Esophagus squamous epithelium (tissue), 5 donors: ENCODE data around the gene PIK3CG. TPM values are rescaled to one million over a fixed set of nuclear protein-coding genes. Genes with fewer than 3 reads are reported as not detected.
"Not testable (repeated sequence)": the region's sequence is repeated elsewhere in the genome, so short reads cannot be mapped to it uniquely, and the experiment has no call there.

ENCODE experiments used
- DNase-seq: peaks from one replicate; lab custom pipeline; 2025; lab: John Stamatoyannopoulos, UW
- H3K27ac ChIP-seq, 4 donors: fragments of 200-600 bp; sonication (generic); one replicate each; pipeline ENCODE4 v1.5.1; 2016 to 2019; ENCODE audit warnings: mild to moderate bottlenecking in 1 of 4
- H3K27me3 ChIP-seq, 4 donors: fragments of 200-600 bp; sonication (generic); 1 replicate in 3 of 4; 2 replicates in 1 of 4; pipeline versions ENCODE4 v1.5.1 to v1.6.0; 2017 to 2021; ENCODE audit warnings: antibody characterized with exemption in 1 of 4
- H3K36me3 ChIP-seq, 3 donors: fragments of 200-600 bp; sonication (generic); one replicate each; pipeline ENCODE4 v1.5.1; 2016 to 2019
- H3K4me1 ChIP-seq, 3 donors: fragments of 200-600 bp; sonication (generic); one replicate each; pipeline ENCODE4 v1.5.1; 2017 to 2019
- H3K4me3 ChIP-seq, 4 donors: fragments of 200-600 bp; sonication (generic); 1 replicate in 3 of 4; 2 replicates in 1 of 4; pipeline ENCODE4 v1.5.1; 2016 to 2019; ENCODE audit warnings: mild to moderate bottlenecking in 2 of 4, moderate library complexity in 1 of 4
- H3K9me3 ChIP-seq, 3 donors: fragments of 200-600 bp; sonication (generic); one replicate each; pipeline ENCODE4 v1.5.1; 2016 to 2019
- CTCF ChIP-seq, 6 experiments: fragments of 450-650 bp in 4 of 6; fragments of 200-600 bp in 2 of 6; sonication (generic) in 2 of 6; IDR thresholded peaks; one replicate each; pipeline ENCODE4 v1.5.1; 2016 to 2019; ENCODE audit warnings: antibody characterized with exemption in 6 of 6, mild to moderate bottlenecking in 4 of 6, moderate library complexity in 4 of 6
- POLR2A ChIP-seq, 4 donors: fragments of 450-650 bp; IDR thresholded peaks; one replicate each; pipeline ENCODE4 v1.6.1; 2017; ENCODE audit warnings: antibody characterized with exemption in 4 of 4, mild to moderate bottlenecking in 4 of 4, moderate library complexity in 3 of 4
- WGBS, 2 donors: methylation state at CpG; one replicate each; pipeline ENCODE4 v1.1.5; 2018; 5-methylcytosine and 5-hydroxymethylcytosine counted together
- intact Hi-C: fragments of 100-400 bp; cut with DNase I; formaldehyde crosslinking; loops from one replicate; pipeline ENCODE4 v1.15.0; 2022
- total RNA-seq, 4 donors: library from RNA; depleted of rRNA; stranded (reverse); fragments of >200 nt; gene quantifications; one replicate each; pipeline ENCODE4 v1.1.0, GENCODE V29; 2016
- donor health status: DM: yes; HTN: yes; CAD: no.

Gene PIK3CG
- total RNA-seq, 4 donors from 2014 or later = 1.3 to 6.1 (median 2.5) TPM

- Histone ChIP-seq H3K4me1 (no peaks in the 10 kb centered on the region), H3K4me3 (no peak overlapping the region), H3K36me3 (no peaks in the 10 kb centered on the region), H3K27me3 (no peaks in the 10 kb centered on the region), H3K9me3 (no peaks in the 10 kb centered on the region), H3K27ac (no peak overlapping the region)
- no peak for DNase-seq
- intact Hi-C loops = no loop called here
- 74 to 79% methylated on average over 2 to 3 of the region's 4 CpGs for WGBS, 2 donors
- TF ChIP-seq POLR2A (IDR thresholded peaks at IDR 0.05) = no peak
- no peak for TF ChIP-seq CTCF (IDR thresholded peaks at IDR 0.05)
Measured at GRCh38 chr7:106895246-106895864, 30.3 kb downstream of the PIK3CG start.

- DNase-seq = no peak
- TF ChIP-seq POLR2A (IDR thresholded peaks at IDR 0.05) (no peak), CTCF (IDR thresholded peaks at IDR 0.05) (no peak)
- WGBS, 2 donors = 80 to 91% methylated on average over 3 of the region's 3 CpGs
- Histone ChIP-seq H3K27ac (no peak overlapping the region), H3K9me3 (no peaks in the 10 kb centered on the region), H3K4me1 (no peaks in the 10 kb centered on the region), H3K27me3 (no peaks in the 10 kb centered on the region), H3K36me3 (no peaks in the 10 kb centered on the region), H3K4me3 (no peak overlapping the region)
- intact Hi-C loops = no loop called here
Measured at GRCh38 chr7:106896231-106896630, 31.1 kb downstream of the PIK3CG start.

- 79 to 90% methylated on average over 3 of the region's 3 CpGs for WGBS, 2 donors
- intact Hi-C loops, DNase-seq, H3K27ac ChIP-seq, H3K4me1 ChIP-seq, H3K27me3 ChIP-seq, H3K36me3 ChIP-seq, H3K9me3 ChIP-seq, H3K4me3 ChIP-seq: not testable (repeated sequence)
Measured at GRCh38 chr7:106897553-106897952, 32.5 kb downstream of the PIK3CG start.

- H3K27me3 ChIP-seq, intact Hi-C loops, H3K36me3 ChIP-seq, H3K27ac ChIP-seq, H3K4me1 ChIP-seq, H3K9me3 ChIP-seq, H3K4me3 ChIP-seq, DNase-seq: not testable (repeated sequence)
- WGBS, 2 donors = 78 to 80% methylated on average over 2 of the region's 2 CpGs
Measured at GRCh38 chr7:106898967-106899366, 33.9 kb downstream of the PIK3CG start.

- no peaks in the 10 kb centered on the region for H3K4me1 ChIP-seq
- H3K9me3 ChIP-seq = no peaks in the 10 kb centered on the region
- no peaks in the 10 kb centered on the region for H3K36me3 ChIP-seq
- TF ChIP-seq POLR2A (IDR thresholded peaks at IDR 0.05) = no peak
- no peak for TF ChIP-seq CTCF (IDR thresholded peaks at IDR 0.05)
- no peak overlapping the region for H3K27ac ChIP-seq
- intact Hi-C loops = no loop called here
- 64 to 81% methylated on average over 2 to 3 of the region's 4 CpGs for WGBS, 2 donors
- H3K4me3 ChIP-seq = no peak overlapping the region
- no peak for DNase-seq
- H3K27me3 ChIP-seq = no peaks in the 10 kb centered on the region
Measured at GRCh38 chr7:106901828-106902441, 36.9 kb downstream of the PIK3CG start.

GRCh38 chr7:106905734-106906133 lies 40.7 kb downstream of the PIK3CG start:
- TF ChIP-seq CTCF (IDR thresholded peaks at IDR 0.05) (no peak), POLR2A (IDR thresholded peaks at IDR 0.05) (no peak)
- H3K27me3 ChIP-seq = no peaks in the 10 kb centered on the region
- DNase-seq = no peak
- WGBS, 2 donors = 35 to 36% methylated on average over 3 of the region's 3 CpGs
- H3K9me3 ChIP-seq = no peaks in the 10 kb centered on the region
- H3K4me1 ChIP-seq = no peaks in the 10 kb centered on the region
- no peak overlapping the region for H3K4me3 ChIP-seq
- H3K36me3 ChIP-seq = no peaks in the 10 kb centered on the region
- intact Hi-C loops = no loop called here
- no peak overlapping the region for H3K27ac ChIP-seq
